Smooth muscle cell (in vitro differentiated cells): Measurements from ENCODE around the gene CEP164. TPM values are rescaled to one million over a fixed set of nuclear protein-coding genes. Genes with fewer than 3 reads are reported as not detected.

ENCODE experiments used
- DNase-seq: peaks from one replicate; lab custom pipeline; 2025; ENCODE audit not compliant: unreplicated experiment; lab: John Stamatoyannopoulos, UW
- H2AFZ ChIP-seq: fragments of 200-600 bp; sonication (generic); 2 replicates; pipeline ENCODE4 v1.6.0; 2016; ENCODE audit warnings: antibody characterized with exemption, low read depth, mild to moderate bottlenecking
- H3F3A ChIP-seq: fragments of 200-600 bp; sonication (generic); 2 replicates; pipeline ENCODE4 v1.6.0; 2017; ENCODE audit warnings: antibody characterized with exemption, low read depth
- H3K27ac ChIP-seq: fragments of 200-600 bp; sonication (generic); 2 replicates; pipeline ENCODE4 v1.5.1; 2016; ENCODE audit warnings: low read depth, mild to moderate bottlenecking
- H3K27me3 ChIP-seq: fragments of 200-600 bp; sonication (generic); 2 replicates; pipeline ENCODE4 v1.6.1; 2016; ENCODE audit warnings: low read depth, mild to moderate bottlenecking
- H3K36me3 ChIP-seq: fragments of 200-600 bp; sonication (generic); 2 replicates; pipeline ENCODE4 v1.5.1; 2016; ENCODE audit warnings: low read depth
- H3K4me1 ChIP-seq: fragments of 200-600 bp; sonication (generic); 2 replicates; pipeline ENCODE4 v1.5.1; 2016; ENCODE audit warnings: low read depth
- H3K4me2 ChIP-seq: fragments of 200-600 bp; sonication (generic); 2 replicates; pipeline ENCODE4 v1.6.0; 2016; ENCODE audit warnings: mild to moderate bottlenecking
- H3K4me3 ChIP-seq: fragments of 200-600 bp; sonication (generic); 2 replicates; pipeline ENCODE4 v1.5.1; 2016; ENCODE audit warnings: mild to moderate bottlenecking
- H3K79me2 ChIP-seq: fragments of 200-600 bp; sonication (generic); 2 replicates; pipeline ENCODE4 v1.6.0; 2016; ENCODE audit warnings: low read depth, mild to moderate bottlenecking
- H3K9ac ChIP-seq: fragments of 200-600 bp; sonication (generic); 2 replicates; pipeline ENCODE4 v1.6.0; 2016; ENCODE audit warnings: low read depth
- H3K9me3 ChIP-seq: fragments of 200-600 bp; sonication (generic); replicated peaks from 2 replicates; pipeline ENCODE4 v1.5.1; 2016; ENCODE audit warnings: low read depth
- H4K20me1 ChIP-seq: fragments of 200-600 bp; sonication (generic); 2 replicates; pipeline ENCODE4 v1.6.0; 2016; ENCODE audit warnings: low read depth
- CTCF ChIP-seq: fragments of 200-600 bp; sonication (generic); IDR thresholded peaks from 2 replicates; pipeline ENCODE4 v1.5.1; 2017; ENCODE audit warnings: borderline replicate concordance, mild to moderate bottlenecking, antibody characterized with exemption; ENCODE audit not compliant: insufficient read depth, poor library complexity, severe bottlenecking
- WGBS: methylation state at CpG from one replicate; pipeline ENCODE4 v1.1.7; 2016; ENCODE audit warnings: low lambda C conversion rate; 5-methylcytosine and 5-hydroxymethylcytosine counted together
- polyA plus RNA-seq: library from polyadenylated mRNA; unstranded; fragments of >200 nt; fragmentation: Nextera tagmentation; extraction: Ambion mirVana; gene quantifications from 2 replicates; pipeline ENCODE4 v1.2.1, GENCODE V29; 2016
- total RNA-seq: library from RNA; depleted of rRNA; stranded (reverse); fragments of >200 nt; gene quantifications from 2 replicates; pipeline ENCODE4 v1.2.3, GENCODE V29; 2014

Gene CEP164
- total RNA-seq (11.2 and 14.9 TPM in 2 replicates), polyA plus RNA-seq (30.7 and 36.3 TPM in 2 replicates)

- Histone ChIP-seq H3K27me3 (no peaks in the 10 kb centered on the region), H3K79me2 (peaks cover 19% of the 10 kb centered on the region), H3K9me3 (no peaks in the 10 kb centered on the region), H3K4me1 (peaks cover 7% of the 10 kb centered on the region), H3F3A (no peaks in the 10 kb centered on the region), H3K36me3 (no peaks in the 10 kb centered on the region), H3K27ac (peak within 1 kb of the TSS; percentile 91), H3K4me2 (peak within 1 kb of the TSS; percentile 89), H3K4me3 (peak within 1 kb of the TSS; percentile 87), H4K20me1 (peaks cover 9% of the 10 kb centered on the region), H2AFZ (peak within 1 kb of the TSS; percentile 84), H3K9ac (peak within 1 kb of the TSS; percentile 80)
- peak; percentile 95 for DNase-seq
- WGBS = 2% methylated on average over 48 of the region's 64 CpGs
- TF ChIP-seq CTCF = no peak
These were observed at the start of gene CEP164 for GRCh38 chr11:117327567-117328374. TSS of gene CEP164 (plus strand) at chr11:117327854. CDS start at chr11:117338587, 10,733 bp downstream.

GRCh38 chr11:117278347-117278746 is 49.3 kb upstream of the CEP164 start:
- Histone ChIP-seq H4K20me1 (no peaks in the 10 kb centered on the region), H3K4me1 (peaks cover 12% of the 10 kb centered on the region), H3K4me3 (no peak overlapping the region), H2AFZ (no peak overlapping the region), H3K9me3 (no peaks in the 10 kb centered on the region), H3K27ac (peak overlapping the region; percentile 39), H3K27me3 (no peaks in the 10 kb centered on the region), H3K9ac (no peak overlapping the region), H3K4me2 (peak overlapping the region; percentile 37), H3F3A (peaks cover 16% of the 10 kb centered on the region), H3K79me2 (no peaks in the 10 kb centered on the region), H3K36me3 (no peaks in the 10 kb centered on the region)
- no peak for TF ChIP-seq CTCF
- no peak for DNase-seq
- 56% methylated on average over 2 of the region's 2 CpGs for WGBS

- Histone ChIP-seq H3K4me1 (peaks cover 12% of the 10 kb centered on the region), H3K9me3 (no peaks in the 10 kb centered on the region), H3K4me3 (no peak overlapping the region), H3K9ac (no peak overlapping the region), H3K36me3 (no peaks in the 10 kb centered on the region), H3K27me3 (no peaks in the 10 kb centered on the region), H3K4me2 (peak overlapping the region; percentile 47), H3K79me2 (no peaks in the 10 kb centered on the region), H3F3A (peaks cover 16% of the 10 kb centered on the region), H4K20me1 (no peaks in the 10 kb centered on the region), H3K27ac (peak overlapping the region; percentile 73), H2AFZ (no peak overlapping the region)
- 46% methylated on average over 4 of the region's 4 CpGs for WGBS
- no peak for DNase-seq
- TF ChIP-seq CTCF = no peak
These were observed 47.8 kb upstream of the CEP164 start for GRCh38 chr11:117279711-117280376.
